Activated naive CD4-positive, alpha-beta T cell treated with anti-CD3 and anti-CD28 coated beads, Interleukin-2, amount 10 ng/mL, durations not matched to agents 7 days and 5 days (primary cell): ENCODE measurements around the gene TOR1B.
A peak's percentile ranks its signal among the peaks of the same experiment; 100 is the strongest.
"Not testable (repeated sequence)": the region's sequence is repeated elsewhere in the genome, so short reads cannot be mapped to it uniquely, and the experiment has no call there.

Experiments
- CTCF ChIA-PET: fragments of 350-600 bp; sonication (Branson Sonifier 250); formaldehyde crosslinking; loops from one replicate; lab custom pipeline; 2021; ENCODE audit warnings: antibody characterized with exemption; lab: Charles Lee
- DNase-seq: peaks from one replicate; pipeline ENCODE4 v3.0.0-alpha.2; 2020
- H3K27ac Mint-ChIP-seq: one replicate; pipeline ENCODE4 v1.8.0; 2021; ENCODE audit warnings: mild to moderate bottlenecking, moderate library complexity, mixed read lengths
- H3K27me3 Mint-ChIP-seq: one replicate; pipeline ENCODE4 v1.8.0; 2021; ENCODE audit warnings: mild to moderate bottlenecking, mixed read lengths
- H3K36me3 Mint-ChIP-seq: one replicate; pipeline ENCODE4 v1.8.0; 2021; ENCODE audit warnings: mixed read lengths
- H3K4me1 Mint-ChIP-seq: one replicate; pipeline ENCODE4 v1.8.0; 2021; ENCODE audit warnings: mixed read lengths
- H3K4me3 Mint-ChIP-seq: one replicate; pipeline ENCODE4 v1.8.0; 2021; ENCODE audit warnings: mild to moderate bottlenecking, moderate library complexity, mixed read lengths
- H3K9me3 Mint-ChIP-seq: one replicate; pipeline ENCODE4 v1.8.0; 2021; ENCODE audit warnings: mixed read lengths

The TOR1B gene

GRCh38 chr9:129802833-129803675 lies at the start of gene TOR1B:
Gene TOR1B, plus strand, starts transcription at chr9:129803184. Its CDS starts 29 bp downstream, at chr9:129803213.
- H3K4me1 Mint-ChIP-seq = peaks cover 30% of the 10 kb centered on the region
- no peaks in the 10 kb centered on the region for H3K9me3 Mint-ChIP-seq
- peaks cover 4% of the 10 kb centered on the region for H3K27me3 Mint-ChIP-seq
- CTCF ChIA-PET = interaction anchor here (1.2 kb wide), 1 partner anchor 65 kb away, joined by 4 read pairs; no protein-coding TSS in a partner anchor
- H3K27ac Mint-ChIP-seq = peak within 1 kb of the TSS; percentile 93
- DNase-seq = peak; percentile 96
- H3K4me3 Mint-ChIP-seq = peak within 1 kb of the TSS; percentile 87
- peaks cover 29% of the 10 kb centered on the region for H3K36me3 Mint-ChIP-seq

- no peak for DNase-seq
- CTCF ChIA-PET = interaction anchor here (1.0 to 2.7 kb wide), 2 partner anchors 28 to 35 kb away, joined by 3 to 9 read pairs; no protein-coding TSS in a partner anchor
- H3K36me3 Mint-ChIP-seq = no peaks in the 10 kb centered on the region
- H3K9me3 Mint-ChIP-seq = no peaks in the 10 kb centered on the region
- no peak overlapping the region for H3K4me3 Mint-ChIP-seq
- peaks cover 32% of the 10 kb centered on the region for H3K4me1 Mint-ChIP-seq
- no peak overlapping the region for H3K27ac Mint-ChIP-seq
- peaks cover 65% of the 10 kb centered on the region for H3K27me3 Mint-ChIP-seq
Measured at GRCh38 chr9:129755151-129755550, 47.8 kb upstream of the TOR1B start.

GRCh38 chr9:129756191-129756590 lies 46.8 kb upstream of the TOR1B start:
- H3K4me1 Mint-ChIP-seq = peaks cover 32% of the 10 kb centered on the region
- no peaks in the 10 kb centered on the region for H3K9me3 Mint-ChIP-seq

GRCh38 chr9:129757045-129757444 lies 45.9 kb upstream of the TOR1B start:
- peak; percentile 34 for DNase-seq

More at GRCh38 chr9:129756191-129756590, 46.8 kb upstream of the TOR1B start:
- Mint-ChIP-seq H3K27ac (no peak overlapping the region), H3K4me3 (no peak overlapping the region), H3K27me3 (peaks cover 62% of the 10 kb centered on the region), H3K36me3 (no peaks in the 10 kb centered on the region)
- DNase-seq = no peak
- CTCF ChIA-PET = interaction anchor here (1.0 to 2.7 kb wide), 3 partner anchors 10 to 44 kb away, joined by 3 to 9 read pairs (median 3); no protein-coding TSS in a partner anchor

GRCh38 chr9:129759319-129759718 lies 43.7 kb upstream of the TOR1B start:
- H3K27me3 Mint-ChIP-seq = peaks cover 36% of the 10 kb centered on the region
- no peaks in the 10 kb centered on the region for H3K36me3 Mint-ChIP-seq
- H3K4me3 Mint-ChIP-seq = no peak overlapping the region
- no peak for DNase-seq
- no peak overlapping the region for H3K27ac Mint-ChIP-seq
- H3K4me1 Mint-ChIP-seq = peaks cover 21% of the 10 kb centered on the region
- H3K9me3 Mint-ChIP-seq = no peaks in the 10 kb centered on the region
- CTCF ChIA-PET = interaction anchor here (1.0 to 1.3 kb wide), 2 partner anchors 22 to 27 kb away, joined by 3 to 4 read pairs; no protein-coding TSS in a partner anchor

More at GRCh38 chr9:129757045-129757444, 45.9 kb upstream of the TOR1B start:
- no peaks in the 10 kb centered on the region for H3K9me3 Mint-ChIP-seq
- CTCF ChIA-PET = interaction anchor here (2.7 kb wide), 1 partner anchor 30 kb away, joined by 9 read pairs; no protein-coding TSS in a partner anchor
- no peak overlapping the region for H3K4me3 Mint-ChIP-seq
- H3K4me1 Mint-ChIP-seq = peaks cover 32% of the 10 kb centered on the region
- H3K27ac Mint-ChIP-seq = no peak overlapping the region
- H3K36me3 Mint-ChIP-seq = no peaks in the 10 kb centered on the region
- peaks cover 58% of the 10 kb centered on the region for H3K27me3 Mint-ChIP-seq

- no peaks in the 10 kb centered on the region for H3K9me3 Mint-ChIP-seq
- peaks cover 29% of the 10 kb centered on the region for H3K27me3 Mint-ChIP-seq
- H3K4me1 Mint-ChIP-seq = peaks cover 21% of the 10 kb centered on the region
- no peaks in the 10 kb centered on the region for H3K36me3 Mint-ChIP-seq
- CTCF ChIA-PET = interaction anchor here (0.7 to 1.3 kb wide), 2 partner anchors 23 to 34 kb away, joined by 3 read pairs; no protein-coding TSS in a partner anchor
- H3K27ac Mint-ChIP-seq = no peak overlapping the region
- DNase-seq = no peak
- H3K4me3 Mint-ChIP-seq = no peak overlapping the region
Measured at GRCh38 chr9:129759804-129760502, 43.0 kb upstream of the TOR1B start.

GRCh38 chr9:129760784-129761183 lies 42.2 kb upstream of the TOR1B start:
- not testable (repeated sequence) for H3K4me3 Mint-ChIP-seq, DNase-seq, H3K36me3 Mint-ChIP-seq, H3K27ac Mint-ChIP-seq, H3K9me3 Mint-ChIP-seq
- H3K27me3 Mint-ChIP-seq = peaks cover 22% of the 10 kb centered on the region
- H3K4me1 Mint-ChIP-seq = peaks cover 21% of the 10 kb centered on the region
- CTCF ChIA-PET = interaction anchor here (0.7 to 1.6 kb wide), 2 partner anchors 11 to 35 kb away, joined by 3 to 4 read pairs; no protein-coding TSS in a partner anchor

GRCh38 chr9:129761293-129761900 lies 41.6 kb upstream of the TOR1B start:
- DNase-seq = no peak
- Mint-ChIP-seq H3K27ac (no peak overlapping the region), H3K4me1 (peaks cover 19% of the 10 kb centered on the region), H3K36me3 (no peaks in the 10 kb centered on the region), H3K4me3 (no peak overlapping the region), H3K27me3 (peaks cover 19% of the 10 kb centered on the region), H3K9me3 (no peaks in the 10 kb centered on the region)
- CTCF ChIA-PET = interaction anchor here (1.3 to 1.6 kb wide), 2 partner anchors 12 to 22 kb away, joined by 3 to 4 read pairs; no protein-coding TSS in a partner anchor

GRCh38 chr9:129761901-129762369 lies 41.0 kb upstream of the TOR1B start:
- H3K4me1 Mint-ChIP-seq = peaks cover 15% of the 10 kb centered on the region
- CTCF ChIA-PET = interaction anchor here (1.3 to 1.6 kb wide), 2 partner anchors 12 to 22 kb away, joined by 3 to 4 read pairs; no protein-coding TSS in a partner anchor
- H3K9me3 Mint-ChIP-seq = no peaks in the 10 kb centered on the region
- H3K27me3 Mint-ChIP-seq = peaks cover 19% of the 10 kb centered on the region
- H3K4me3 Mint-ChIP-seq = no peak overlapping the region
- no peak overlapping the region for H3K27ac Mint-ChIP-seq
- no peak for DNase-seq
- H3K36me3 Mint-ChIP-seq = no peaks in the 10 kb centered on the region

GRCh38 chr9:129762370-129762984 lies 40.5 kb upstream of the TOR1B start:
- not testable (repeated sequence) for H3K4me3 Mint-ChIP-seq, H3K27ac Mint-ChIP-seq, H3K36me3 Mint-ChIP-seq, H3K9me3 Mint-ChIP-seq, DNase-seq, H3K4me1 Mint-ChIP-seq
- H3K27me3 Mint-ChIP-seq = peaks cover 19% of the 10 kb centered on the region
- CTCF ChIA-PET = interaction anchor here (0.6 to 1.6 kb wide), 4 partner anchors 11 to 28 kb away, joined by 3 to 5 read pairs (median 4); no protein-coding TSS in a partner anchor

- no peak for DNase-seq
- H3K36me3 Mint-ChIP-seq = no peaks in the 10 kb centered on the region
- no peak overlapping the region for H3K4me3 Mint-ChIP-seq
- H3K9me3 Mint-ChIP-seq = no peaks in the 10 kb centered on the region
- no peak overlapping the region for H3K27ac Mint-ChIP-seq
- CTCF ChIA-PET = interaction anchor here (0.6 to 0.8 kb wide), 2 partner anchors 10 to 27 kb away, joined by 3 to 5 read pairs; no protein-coding TSS in a partner anchor
- peaks cover 3% of the 10 kb centered on the region for H3K4me1 Mint-ChIP-seq
- H3K27me3 Mint-ChIP-seq = peaks cover 22% of the 10 kb centered on the region
Measured at GRCh38 chr9:129762985-129763926, 39.7 kb upstream of the TOR1B start.

GRCh38 chr9:129765764-129766317 lies 37.1 kb upstream of the TOR1B start:
- Mint-ChIP-seq H3K4me3 (no peak overlapping the region), H3K4me1 (no peaks in the 10 kb centered on the region), H3K27me3 (peaks cover 10% of the 10 kb centered on the region), H3K9me3 (no peaks in the 10 kb centered on the region), H3K36me3 (no peaks in the 10 kb centered on the region), H3K27ac (no peak overlapping the region)
- no peak for DNase-seq
- CTCF ChIA-PET = no interaction called here
